Cardiac fibroblast (primary cell): ENCODE data around the gene ZFYVE9.

Experiments
- DNase-seq, 2 donors: peaks; one replicate each; pipeline versions ENCODE4 v3.0.0 to v3.0.0-alpha.2; 2010; ENCODE audit warnings: low read depth in 2 of 2
- H3K4me3 ChIP-seq, 2 donors: replicated peaks in 1 of 2; 1 replicate in 1 of 2; 2 replicates in 1 of 2; pipeline ENCODE4 v1.5.1; 2011; ENCODE audit warnings: low read depth in 2 of 2, low read length in 2 of 2, mild to moderate bottlenecking in 2 of 2, moderate library complexity in 1 of 2
- CTCF ChIP-seq: IDR thresholded peaks from one replicate; pipeline ENCODE4 v1.5.1; 2011; ENCODE audit warnings: low read depth, mild to moderate bottlenecking, low read length, inconsistent platforms

Gene ZFYVE9

GRCh38 chr1:52306227-52307006, 164.5 kb downstream of the ZFYVE9 start:
- DNase-seq: no peak
- H3K4me3 ChIP-seq: no peak overlapping the region
- no peak for TF ChIP-seq CTCF

- no peak for DNase-seq
- no peak for TF ChIP-seq CTCF
- no peak overlapping the region for H3K4me3 ChIP-seq
Observed at GRCh38 chr1:52321061-52321460, 179.2 kb downstream of the ZFYVE9 start.

GRCh38 chr1:52323731-52324130, 181.8 kb downstream of the ZFYVE9 start:
- TF ChIP-seq CTCF: no peak
- no peak for DNase-seq
- no peak overlapping the region for H3K4me3 ChIP-seq

GRCh38 chr1:52325786-52326185, 183.9 kb downstream of the ZFYVE9 start:
- TF ChIP-seq CTCF: no peak
- no peak overlapping the region for H3K4me3 ChIP-seq
- DNase-seq: no peak

DNA sequence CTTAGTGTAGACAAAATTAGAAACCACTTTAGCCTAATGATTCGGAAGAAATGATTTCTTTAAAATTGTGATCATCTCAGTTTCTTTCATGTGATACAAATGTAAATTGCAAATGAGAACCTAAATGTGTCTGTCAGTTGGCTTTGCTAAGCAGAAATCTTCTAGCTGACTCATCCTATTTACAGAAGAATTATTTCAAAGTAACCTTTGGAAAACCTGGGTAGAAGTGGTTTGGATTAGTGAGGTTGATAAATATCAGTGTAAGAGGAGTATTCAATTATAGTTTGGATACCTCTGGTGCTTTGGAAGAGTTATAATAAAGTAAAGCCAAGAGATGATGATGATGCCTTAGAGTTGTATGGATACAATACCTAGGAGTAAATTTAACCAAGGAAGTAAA, 186.7 kb downstream of the ZFYVE9 start:
- no peak overlapping the region for H3K4me3 ChIP-seq
- no peak for DNase-seq
- TF ChIP-seq CTCF: no peak

DNA sequence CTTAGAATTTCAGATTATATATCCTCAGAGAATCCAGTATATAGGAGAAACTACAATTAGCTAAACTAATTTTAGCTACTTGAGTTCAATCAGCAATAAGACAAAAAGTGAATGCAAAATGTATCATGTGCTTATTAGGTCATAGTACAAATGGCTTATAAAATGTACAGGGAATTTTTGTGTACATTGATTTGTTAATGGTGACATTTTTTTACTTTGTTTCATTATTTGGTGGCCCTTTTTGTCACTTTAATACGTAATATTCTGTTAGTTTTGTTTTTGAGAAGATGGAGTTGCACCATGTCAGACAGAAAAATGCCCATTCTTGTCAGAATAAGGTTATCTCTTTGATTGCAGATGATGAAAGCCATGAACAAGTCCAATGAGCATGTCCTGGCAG, 190.5 kb downstream of the ZFYVE9 start:
- no peak for DNase-seq
- no peak for TF ChIP-seq CTCF
- H3K4me3 ChIP-seq: no peak overlapping the region

DNA sequence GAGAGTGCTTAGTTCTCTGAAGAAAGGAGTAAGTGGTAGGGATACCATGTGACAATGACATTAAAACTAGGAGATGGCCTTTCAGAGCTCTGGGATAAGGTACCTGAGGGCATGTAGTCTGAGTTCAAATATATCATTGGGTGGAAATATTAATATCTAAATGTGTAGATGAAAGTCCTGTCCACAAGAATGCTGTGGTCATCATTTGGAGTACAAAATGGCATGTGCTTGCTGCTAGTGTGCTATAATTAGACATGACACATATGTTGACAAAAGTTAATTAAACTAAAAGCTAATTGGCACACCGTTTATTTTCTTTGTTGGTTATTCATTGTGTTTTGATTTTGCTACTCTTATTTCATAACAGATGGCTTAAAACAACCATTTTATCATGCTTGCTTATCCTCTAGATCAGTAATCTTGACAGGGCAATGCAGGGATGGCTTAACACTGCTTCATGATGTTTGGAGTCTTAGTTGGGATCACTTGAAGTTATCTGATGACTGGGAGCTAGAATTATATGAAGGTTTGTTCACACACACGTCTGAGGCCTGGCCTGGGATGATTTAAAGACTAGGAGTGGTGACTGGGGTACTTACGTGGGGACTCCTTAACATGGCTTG, 193.1 kb downstream of the ZFYVE9 start:
- no peak for DNase-seq
- H3K4me3 ChIP-seq: no peak overlapping the region
- TF ChIP-seq CTCF: no peak
